Measurements from ENCODE around the gene ADAMTS8.

The ADAMTS8 gene

DNA sequence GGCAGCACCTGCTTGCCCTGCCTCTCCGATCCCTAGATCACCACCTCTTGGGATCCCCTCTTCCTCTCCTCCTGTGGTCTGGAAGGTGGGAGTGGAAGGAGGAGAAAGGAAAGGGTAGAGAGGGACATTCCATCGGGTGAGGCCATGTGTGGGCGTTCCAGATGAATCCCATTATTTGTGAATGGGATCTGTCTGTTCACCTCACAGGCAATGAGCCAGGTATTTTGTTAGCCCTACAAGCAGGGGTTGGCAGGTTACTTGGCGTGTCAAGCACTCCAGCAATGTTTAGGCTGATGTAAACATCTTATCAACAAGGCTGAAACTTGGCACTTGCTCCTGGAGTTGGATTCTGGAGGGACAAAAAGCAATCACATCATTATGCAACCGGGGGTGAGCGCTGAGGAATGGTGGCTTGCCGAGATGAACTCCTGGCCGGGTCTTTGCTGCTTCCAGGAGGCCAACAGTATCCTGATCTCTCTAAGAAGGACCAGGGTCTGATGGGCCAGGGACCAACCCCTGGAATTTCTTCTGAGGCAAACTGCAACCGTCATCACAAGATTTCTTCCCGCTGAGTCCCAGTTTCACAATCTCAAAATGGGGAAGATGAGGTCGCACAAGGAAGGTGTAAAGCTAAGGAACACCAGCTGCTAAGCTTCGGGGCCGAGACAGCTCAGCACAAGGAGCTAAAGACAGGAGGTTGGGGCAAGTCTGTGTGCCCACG lies 7.8 kb downstream of the ADAMTS8 start:
- DNase-seq (ENCODE audit: low read depth, low spot score), result no peak

DNA sequence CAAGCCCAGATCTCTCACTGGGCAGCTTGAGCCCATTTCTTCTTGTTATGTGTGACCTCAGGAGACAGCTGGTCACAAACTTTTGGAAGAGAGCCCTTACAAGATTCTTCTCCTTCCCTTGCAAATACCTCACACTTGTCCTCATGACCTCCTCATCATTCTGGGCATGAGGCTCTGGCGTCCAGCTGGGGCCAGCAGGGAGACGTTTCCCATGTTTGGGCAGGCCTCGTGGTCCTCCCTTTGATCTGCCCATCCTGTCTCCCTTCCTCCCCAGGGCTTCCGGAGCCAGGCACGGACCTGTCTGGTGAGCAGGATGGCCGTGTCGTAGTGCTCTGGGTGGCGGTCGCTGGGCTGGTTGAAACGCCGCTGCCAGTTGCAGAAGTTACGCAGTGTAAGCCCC lies 9.7 kb downstream of the ADAMTS8 start:
- DNase-seq (ENCODE audit: low read depth, low spot score), result peak; percentile 55

DNA sequence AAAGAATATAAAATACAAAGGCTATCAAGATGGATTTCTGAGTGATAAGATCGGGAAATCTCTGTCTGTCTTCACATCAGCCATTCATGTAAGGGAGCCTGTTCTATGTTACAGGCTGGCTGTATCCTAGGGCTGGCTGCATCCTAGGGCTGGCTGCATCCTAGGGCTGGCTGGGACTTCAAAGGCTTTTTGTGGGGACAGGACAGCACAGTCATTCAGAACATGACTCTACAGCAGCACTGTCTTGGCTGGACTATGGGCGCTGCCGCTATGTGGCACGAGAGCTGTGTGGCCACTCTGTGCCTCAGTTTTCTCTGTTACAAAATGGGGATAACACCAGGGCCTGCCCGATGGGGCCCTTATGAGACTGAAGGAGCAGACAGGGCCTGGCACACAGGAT lies 10.2 kb downstream of the ADAMTS8 start:
- no peak for DNase-seq (ENCODE audit: low read depth, low spot score)

DNA sequence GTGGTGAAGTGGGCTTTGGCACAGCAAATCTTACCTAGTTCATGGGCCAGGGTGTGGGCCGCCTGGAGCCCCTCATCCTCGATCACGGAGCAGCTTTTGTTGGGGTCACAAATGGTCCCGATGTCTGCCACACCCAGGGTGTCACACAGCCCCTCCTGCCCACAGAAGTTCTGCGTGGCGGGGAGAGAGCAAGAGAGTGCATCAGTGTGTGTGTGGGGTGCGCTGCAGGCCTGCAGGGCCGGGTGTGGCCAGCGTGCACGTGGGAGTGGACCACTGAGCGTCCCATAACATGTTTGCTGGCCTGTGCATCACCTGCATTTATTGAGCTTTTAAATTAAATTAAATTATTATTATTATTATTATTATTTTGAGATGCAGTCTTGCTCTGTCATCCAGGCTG lies 11.5 kb downstream of the ADAMTS8 start:
- no peak for DNase-seq (ENCODE audit: low read depth, low spot score)

DNA sequence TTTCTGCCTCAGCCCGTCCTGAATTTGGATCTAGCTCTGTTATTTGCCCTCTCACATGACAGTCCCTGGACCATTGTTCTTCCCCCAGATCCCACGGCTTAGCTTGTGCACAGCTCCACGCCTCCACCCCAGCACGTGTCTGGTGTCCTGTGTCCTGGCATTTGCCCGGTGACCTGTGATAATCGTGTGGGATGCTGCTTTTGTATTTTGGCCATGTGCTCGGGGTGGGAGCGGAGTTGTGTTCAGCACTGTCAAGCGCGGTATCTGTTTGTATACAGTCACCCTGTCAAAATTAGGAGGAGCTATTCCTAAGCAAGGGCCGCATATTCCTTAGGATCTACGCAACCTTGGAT lies 11.9 kb downstream of the ADAMTS8 start:
- DNase-seq (ENCODE audit: low read depth, low spot score), result no peak

DNA sequence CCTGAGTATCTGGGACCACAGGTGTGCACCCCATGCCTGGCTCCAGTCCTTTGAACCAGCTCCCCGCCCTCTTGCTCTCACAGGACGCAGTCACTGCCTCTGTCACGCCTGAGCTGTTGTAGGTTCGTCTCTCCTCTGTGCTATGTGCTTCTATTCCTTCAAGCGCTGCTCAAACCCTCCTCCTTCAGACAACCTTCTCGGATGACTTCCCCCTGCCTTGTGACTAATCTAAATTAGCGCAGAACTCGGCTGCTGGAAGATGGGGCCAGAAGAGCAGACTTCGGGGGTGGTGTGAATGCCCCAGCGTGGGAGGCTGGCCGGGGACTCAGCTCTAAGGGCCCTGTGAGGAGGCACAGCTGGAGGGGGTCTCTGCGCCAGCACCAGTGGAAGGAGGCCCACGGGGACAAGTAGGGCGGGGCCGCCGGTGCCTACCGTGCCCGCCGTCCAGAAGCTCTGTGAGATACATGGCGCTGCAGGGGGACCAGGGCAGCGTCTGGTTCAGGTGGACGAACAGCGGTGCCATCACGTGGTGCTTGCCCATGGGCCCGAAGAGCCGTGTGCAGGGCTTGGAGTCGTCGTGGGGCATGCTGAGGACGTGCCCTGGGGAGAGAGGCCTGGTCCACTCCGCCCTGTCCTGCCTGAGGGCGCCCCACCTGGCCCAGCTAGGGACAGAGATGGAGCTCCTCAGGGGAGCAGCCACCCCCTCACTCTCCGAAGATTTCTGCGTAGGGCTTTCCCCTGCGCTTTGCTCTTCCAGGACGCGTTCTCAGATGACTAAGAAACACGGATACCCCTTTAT lies 12.5 kb downstream of the ADAMTS8 start:
- DNase-seq (ENCODE audit: low read depth, low spot score), result no peak

DNA sequence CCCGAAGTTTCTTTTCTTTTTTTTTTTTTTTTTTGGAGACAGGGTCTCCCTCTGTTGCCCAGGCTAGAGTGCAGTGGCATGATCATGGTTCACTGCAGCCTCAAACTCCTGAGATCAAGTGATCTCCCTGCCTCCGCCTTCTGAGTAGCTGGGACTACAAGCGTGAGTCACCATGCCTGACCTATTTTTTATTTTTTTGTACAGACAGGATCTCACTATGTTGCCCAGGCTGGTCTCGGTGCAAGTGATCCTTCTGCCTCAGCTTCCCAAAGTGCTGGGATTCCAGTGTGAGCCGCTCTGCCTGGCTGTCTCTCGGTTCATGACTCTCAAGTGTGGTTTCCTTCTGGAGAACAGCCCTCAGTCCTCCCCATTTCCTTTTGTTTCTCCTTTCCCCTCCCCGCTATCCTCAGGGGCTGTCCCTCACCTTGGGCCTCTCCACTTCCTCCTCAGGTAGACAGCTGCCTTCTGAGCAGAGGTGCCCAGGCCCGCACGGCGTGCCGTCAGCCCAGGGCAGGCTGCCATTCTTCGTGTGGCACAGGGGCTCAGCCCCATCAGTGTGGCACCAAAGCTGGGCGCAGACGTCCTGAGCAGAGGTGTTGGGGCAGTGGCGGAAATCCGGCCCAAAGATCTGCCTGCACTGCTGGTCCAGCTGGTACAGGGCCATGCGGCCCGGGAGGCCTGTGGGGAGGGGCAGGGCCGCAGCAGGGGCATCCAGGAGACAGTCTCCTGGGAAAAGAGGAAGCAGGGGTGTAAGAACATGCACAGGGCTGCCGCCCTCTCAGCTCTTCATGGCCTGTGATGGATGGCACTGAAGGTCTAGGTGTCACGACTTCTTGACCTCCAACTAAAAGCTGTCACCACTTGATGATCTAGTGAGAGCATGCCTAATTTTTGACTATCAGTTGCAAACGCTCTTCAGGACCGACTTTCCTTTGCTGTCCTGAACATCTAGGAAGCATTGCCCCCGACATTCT lies 14.0 kb downstream of the ADAMTS8 start:
- no peak for DNase-seq (ENCODE audit: low read depth, low spot score)

DNA sequence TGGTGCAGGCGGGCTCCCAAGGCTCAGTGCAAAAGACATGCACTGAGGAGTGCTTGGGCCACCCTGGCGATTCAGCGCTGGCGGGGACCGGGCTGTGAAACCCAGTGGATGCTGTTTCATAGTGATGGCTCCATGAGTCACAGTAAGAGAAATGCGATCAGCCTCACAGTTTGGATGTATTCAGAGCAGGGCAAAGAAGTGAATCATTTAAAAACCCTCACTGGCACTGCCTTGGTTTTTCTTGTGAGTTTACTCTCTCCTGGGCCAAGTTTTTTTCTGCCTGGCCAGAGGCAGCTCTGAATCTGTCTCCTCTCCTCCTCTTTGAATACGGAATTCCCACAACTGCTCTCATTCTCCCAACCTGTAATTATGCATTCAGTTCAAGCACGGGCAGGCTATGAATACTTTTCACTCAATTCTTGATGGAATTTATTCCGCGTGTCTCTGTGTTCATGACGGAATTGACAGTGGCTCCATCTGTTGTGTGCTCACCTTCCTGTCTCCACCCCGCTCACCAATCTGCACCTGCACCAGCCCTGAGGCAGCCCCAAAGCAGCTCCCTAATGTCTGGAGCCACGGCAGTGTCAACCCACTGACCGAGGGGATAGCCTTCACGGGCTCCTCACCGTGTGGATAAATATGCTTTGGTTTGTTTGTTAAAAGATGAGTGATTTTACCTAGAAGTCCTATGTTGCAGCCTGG lies 14.9 kb downstream of the ADAMTS8 start:
- DNase-seq (ENCODE audit: low read depth, low spot score), result no peak

DNA sequence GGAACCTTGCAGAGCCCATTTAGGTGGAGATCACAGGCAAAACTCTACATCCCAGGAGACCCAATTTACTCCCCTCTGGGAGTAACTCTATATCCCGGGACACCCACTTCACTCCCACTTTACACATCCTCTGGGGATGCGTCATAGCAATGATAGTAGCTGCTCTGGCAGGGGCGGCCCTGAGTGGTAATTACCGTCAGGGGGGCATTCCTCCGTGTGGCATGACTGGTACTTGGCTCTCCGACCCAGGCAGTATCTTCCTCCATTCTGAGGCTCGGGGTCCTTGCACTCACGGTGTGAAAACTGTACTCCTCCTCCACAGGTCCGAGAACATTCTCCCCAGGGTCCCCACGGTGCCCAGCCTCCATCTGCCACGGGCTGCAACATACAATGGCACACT lies 17.2 kb downstream of the ADAMTS8 start:
- DNase-seq (ENCODE audit: low read depth, low spot score), result no peak

DNA sequence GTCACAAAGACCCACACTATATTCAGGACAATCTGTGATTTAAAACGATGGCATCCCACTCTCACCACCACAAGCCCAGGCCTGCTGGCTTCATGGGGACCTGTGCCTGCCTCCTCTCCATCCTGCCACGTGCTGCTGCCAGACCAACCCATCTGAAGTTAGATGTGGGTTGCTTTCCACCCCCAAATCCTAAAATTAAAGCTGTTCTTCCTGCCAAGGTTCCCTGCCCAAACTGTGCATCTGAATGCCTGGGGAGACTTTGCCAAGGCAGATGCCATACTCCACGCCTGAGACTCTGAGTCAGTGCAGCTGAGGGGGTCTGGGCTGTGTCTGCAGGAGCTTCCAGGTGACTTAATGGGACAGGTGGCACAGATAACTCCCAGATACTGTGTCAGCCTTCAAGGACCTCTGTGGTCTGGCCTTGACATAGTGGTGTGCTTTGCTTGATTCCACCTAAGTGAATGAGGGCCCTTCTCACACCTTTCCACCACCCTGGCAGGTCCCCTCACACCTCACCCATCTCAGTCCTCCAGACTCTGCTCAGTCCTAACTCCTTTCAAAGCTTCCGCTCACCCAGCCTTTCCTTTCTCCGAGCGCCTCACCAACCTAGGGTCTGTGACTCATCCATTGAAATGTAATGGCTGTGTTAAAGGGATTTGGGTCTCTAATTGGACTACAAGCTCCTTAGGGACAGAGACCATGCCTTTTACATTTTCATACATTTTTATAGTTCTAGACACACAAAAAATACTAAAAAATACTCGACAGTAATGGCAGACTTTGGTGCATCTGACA lies 18.6 kb downstream of the ADAMTS8 start:
- DNase-seq (ENCODE audit: low read depth, low spot score), result no peak

DNA sequence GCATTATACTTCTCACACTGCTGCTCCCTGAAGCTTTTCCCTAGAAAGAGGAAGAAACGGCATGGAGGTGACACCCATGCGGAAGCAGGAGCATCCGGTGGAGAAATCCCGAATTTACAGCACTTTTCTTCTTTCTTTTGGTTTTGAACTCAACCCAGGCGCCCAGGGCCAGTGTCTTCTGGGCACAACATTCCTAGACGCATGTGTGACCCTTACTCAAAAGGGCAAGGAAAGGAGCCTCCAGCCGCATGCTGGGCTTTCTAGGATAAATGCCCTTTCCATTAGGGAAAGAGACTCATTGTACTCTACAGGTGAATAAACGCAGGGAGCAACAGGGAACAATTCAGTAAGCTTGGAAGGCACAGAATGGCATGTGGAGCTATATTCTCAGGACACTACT lies 19.5 kb downstream of the ADAMTS8 start:
- DNase-seq (ENCODE audit: low read depth, low spot score), result no peak

DNA sequence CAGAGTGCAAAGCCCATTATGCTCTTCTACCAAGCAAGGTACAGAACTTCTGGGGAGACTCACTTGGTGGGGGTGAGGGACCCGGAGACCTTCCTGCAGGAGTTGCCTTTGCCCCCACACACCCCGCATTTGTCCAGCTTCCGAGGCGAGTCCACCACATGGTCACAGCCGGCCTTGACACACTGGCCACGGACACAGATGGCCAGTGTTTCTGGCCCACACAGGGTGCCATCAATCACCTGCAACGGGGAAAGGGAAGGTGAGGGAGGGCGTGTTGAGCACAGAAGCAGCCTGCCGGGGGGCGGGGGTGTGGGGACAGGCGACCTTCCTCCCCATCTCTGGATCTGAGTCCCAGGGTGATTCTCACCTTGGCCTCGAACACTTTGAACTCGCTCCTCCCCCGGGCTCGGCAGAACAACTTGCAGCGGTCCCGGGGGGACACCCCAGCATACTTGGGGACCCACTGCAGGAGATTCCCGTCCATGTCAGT lies 20.0 kb downstream of the ADAMTS8 start:
- DNase-seq (ENCODE audit: low read depth, low spot score), result no peak

DNA sequence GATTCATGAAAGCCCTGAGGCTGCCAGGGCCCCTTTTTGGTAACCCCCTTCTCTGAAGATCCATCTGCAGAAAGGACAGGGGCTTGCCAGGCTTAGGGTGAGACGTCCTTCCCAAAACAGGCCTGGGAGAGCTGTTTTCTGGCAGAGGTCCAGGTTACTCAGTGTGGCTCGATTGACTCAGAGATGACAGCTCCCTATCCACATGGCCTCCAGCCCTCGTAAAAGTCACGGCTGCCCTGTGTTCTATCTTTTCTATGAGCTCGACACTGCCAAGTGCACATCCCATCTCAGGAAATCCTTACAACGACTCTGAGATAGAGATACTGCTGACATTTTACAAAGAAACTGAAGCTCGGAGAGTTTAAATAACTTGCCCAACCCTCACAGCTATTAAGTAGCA lies 20.4 kb downstream of the ADAMTS8 start:
- no peak for DNase-seq (ENCODE audit: low read depth, low spot score)

DNA sequence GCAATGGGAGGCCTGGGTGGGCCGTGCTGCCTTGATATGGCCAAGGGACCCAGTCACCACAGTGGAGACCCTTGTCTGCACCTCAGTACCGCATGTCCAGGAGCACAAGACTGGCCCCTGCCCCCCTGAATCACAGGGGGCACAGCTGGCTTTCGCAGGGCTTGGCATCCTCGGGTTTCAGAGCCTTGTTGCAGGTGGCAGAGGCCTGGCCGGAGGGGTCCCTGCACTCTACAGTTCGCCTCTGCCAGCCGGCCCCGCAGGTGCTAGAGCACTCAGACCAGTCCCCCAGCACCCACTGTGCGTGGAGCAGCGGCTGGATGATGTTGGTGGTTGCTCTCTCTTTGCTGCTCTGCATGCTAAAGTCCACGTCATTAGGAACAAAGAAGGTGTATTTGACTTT lies 23.0 kb downstream of the ADAMTS8 start:
- no peak for DNase-seq (ENCODE audit: low read depth, low spot score)

DNA sequence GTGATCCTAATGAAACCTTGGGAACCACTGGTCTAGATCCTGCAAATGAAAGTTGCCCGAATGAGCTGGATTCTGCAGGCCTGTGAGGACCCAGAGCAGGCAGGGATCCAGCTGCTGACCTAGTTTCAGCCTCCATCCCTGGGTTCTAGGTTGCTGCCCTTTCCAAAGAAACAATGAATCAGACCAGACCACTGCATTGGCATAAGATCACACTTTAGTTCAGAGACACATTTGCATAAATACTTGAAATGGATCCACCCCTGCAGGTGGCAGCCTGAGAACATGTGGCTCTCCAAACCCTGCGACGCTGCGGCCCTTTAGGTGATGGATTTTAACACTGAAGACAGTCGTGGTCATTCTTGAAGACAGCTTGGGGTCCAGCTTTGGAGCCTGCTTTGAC lies 23.7 kb downstream of the ADAMTS8 start:
- no peak for DNase-seq (ENCODE audit: low read depth, low spot score)

DNA sequence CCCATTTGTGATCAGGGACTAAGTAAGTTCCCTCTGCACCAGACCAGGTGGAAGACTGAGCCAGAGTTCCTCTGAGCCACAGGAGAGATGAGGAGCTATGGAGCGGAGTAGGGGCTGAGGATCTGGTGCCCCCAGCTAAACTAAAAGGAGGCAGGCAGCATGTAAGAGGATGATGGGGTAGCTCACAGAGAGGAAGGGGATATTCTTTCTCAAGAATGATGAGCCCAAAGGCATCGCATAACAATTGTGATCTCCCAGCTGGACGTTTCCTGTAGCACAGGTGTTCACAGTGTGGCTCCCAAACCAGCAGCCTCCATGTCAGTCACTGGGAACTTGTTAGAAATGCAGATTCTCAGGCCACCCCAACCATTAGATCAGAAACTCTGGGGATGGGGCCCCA lies 24.4 kb downstream of the ADAMTS8 start:
- DNase-seq (ENCODE audit: low read depth, low spot score), result no peak

DNA sequence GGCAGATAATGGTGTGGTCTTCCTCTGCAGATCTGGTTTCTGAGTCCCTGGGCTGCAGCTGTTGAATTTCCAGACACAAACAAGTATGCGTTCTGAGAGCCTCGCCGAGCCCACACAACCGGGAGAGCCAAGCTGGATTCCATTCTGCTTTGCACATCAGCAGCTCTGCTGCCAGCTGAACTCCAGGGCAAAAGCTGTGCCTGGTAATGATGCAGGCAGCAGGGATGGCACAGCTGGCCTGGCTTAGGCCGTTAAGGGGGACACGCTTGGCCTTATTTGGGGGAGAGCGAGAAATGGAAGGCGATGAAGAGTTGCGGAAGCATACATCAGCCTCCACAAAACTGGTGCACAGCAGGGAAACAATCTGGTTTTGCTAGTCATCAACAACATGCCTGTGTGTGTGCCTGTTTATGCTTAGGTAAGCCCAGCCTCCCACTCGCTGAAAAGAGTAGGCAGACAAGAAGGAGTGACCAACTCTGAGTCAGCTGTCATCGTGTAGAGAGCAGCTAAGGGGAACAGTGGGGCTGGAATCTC lies 25.1 kb downstream of the ADAMTS8 start:
- DNase-seq (ENCODE audit: low read depth, low spot score), result no peak

DNA sequence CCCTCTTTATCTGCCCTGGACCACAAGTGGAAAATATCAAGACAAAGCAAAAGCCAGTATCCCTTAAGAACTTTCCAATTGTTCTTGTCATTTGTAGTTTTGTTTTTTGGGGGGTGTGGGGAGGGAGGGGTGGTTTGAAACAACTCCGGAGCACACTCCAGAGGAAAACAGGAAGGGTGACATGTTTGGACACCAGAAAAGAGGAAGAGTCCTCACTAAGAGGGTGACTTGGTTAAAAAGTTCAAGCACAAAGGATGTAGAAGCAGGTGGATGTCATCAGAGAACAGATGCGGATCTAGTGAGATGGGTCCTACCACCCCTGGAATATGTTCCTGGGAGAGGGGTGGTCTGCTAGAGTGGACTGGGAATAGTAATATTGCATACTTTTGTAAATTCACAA lies 25.8 kb downstream of the ADAMTS8 start:
- no peak for DNase-seq (ENCODE audit: low read depth, low spot score)

DNA sequence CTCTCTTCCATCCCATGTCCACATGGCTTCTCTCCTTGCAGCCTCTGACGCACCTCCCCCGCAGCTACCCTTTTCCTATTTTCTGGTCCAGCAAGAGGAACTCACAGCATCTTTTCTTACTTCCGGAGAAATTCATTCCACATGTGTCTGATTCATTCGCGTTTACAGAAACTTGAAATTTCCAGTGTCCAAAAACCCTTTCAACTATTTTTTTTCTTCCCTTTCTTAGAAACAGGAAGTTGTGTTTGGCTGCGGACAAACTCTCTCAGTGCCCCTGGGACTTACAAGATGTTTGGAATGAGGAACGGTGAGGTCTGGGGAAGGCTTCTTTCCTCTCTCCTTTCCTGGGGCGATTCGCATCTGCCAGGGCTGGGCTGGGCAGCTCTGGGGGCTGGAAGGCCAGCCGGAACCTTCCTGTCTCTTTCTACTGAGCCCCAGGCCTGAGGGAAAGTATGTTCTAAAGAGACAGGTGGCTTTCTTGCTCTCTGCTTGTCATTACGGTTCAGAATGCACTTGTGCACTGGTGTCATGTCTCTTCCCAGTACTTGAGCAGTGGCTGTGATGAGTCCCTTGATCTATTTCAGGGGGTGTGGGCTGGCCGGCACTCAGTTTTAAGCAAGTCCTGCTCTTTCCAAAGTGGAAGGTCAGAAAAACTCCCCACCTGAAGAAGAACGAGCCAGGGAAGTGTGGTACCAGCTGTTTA lies 27.5 kb downstream of the ADAMTS8 start:
- no peak for DNase-seq (ENCODE audit: low read depth, low spot score)

DNA sequence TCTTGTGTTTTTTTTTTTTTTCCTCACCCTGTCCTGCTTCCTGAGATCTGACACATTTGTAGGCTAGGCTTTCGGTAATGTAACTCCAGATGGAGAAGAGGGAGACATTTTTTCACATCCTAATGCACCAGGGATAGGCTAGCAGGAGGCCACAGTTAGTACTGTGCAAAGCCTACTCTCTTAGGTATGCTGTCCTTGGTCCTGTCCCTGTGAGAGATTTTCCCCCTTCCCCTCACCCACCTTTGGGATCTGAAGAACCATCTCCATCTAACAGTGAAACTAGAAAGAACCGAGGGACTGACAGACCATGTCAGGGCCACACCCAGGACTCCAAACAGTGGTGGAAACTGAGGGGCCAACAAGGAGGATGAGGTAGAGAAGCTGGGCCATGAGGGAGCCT lies 29.2 kb downstream of the ADAMTS8 start:
- DNase-seq (ENCODE audit: low read depth, low spot score), result no peak
